Body of pancreas (tissue), 4 donors: Measurements from ENCODE around the gene NELFE. TPM values are rescaled to one million over a fixed set of nuclear protein-coding genes. Genes with fewer than 3 reads are reported as not detected.

Experiments used
- ATAC-seq: fragments of 150-250 bp; one replicate; pipeline ENCODE4 v1.9.1; 2016
- DNase-seq, 4 donors: peaks; one replicate each; pipeline ENCODE4 v3.0.0-alpha.2; 2019
- H3K27ac ChIP-seq, 4 donors: fragments of 200-600 bp; sonication (generic); 1 replicate in 3 of 4; 2 replicates in 1 of 4; pipeline versions ENCODE4 v1.5.1 to v1.6.1; 2016 to 2019; ENCODE audit warnings: mild to moderate bottlenecking in 1 of 4, mixed read lengths in 1 of 4, moderate library complexity in 1 of 4
- H3K27me3 ChIP-seq, 2 donors: fragments of 200-600 bp; sonication (generic); one replicate each; pipeline ENCODE4 v1.6.0; 2016; ENCODE audit warnings: mild to moderate bottlenecking in 1 of 2
- H3K36me3 ChIP-seq, 2 donors: fragments of 200-600 bp; sonication (generic); replicated peaks in 1 of 2; 2 replicates each; pipeline ENCODE4 v1.5.1; 2016; ENCODE audit warnings: low read depth in 2 of 2; ENCODE audit not compliant: insufficient read depth in 1 of 2
- H3K4me1 ChIP-seq: fragments of 200-600 bp; sonication (generic); one replicate; pipeline ENCODE4 v1.6.0; 2016
- H3K4me3 ChIP-seq, 2 donors: fragments of 200-600 bp; sonication (generic); 1 replicate in 1 of 2; 2 replicates in 1 of 2; pipeline ENCODE4 v1.5.1; 2016 to 2019
- H3K9me3 ChIP-seq, 3 donors: fragments of 200-600 bp; sonication (generic); 1 replicate in 2 of 3; 2 replicates in 1 of 3; pipeline ENCODE4 v1.5.1; 2016
- POLR2A ChIP-seq, 3 donors: fragments of 450-650 bp; IDR thresholded peaks; one replicate each; pipeline ENCODE4 v1.6.1; 2016; ENCODE audit warnings: antibody characterized with exemption in 3 of 3, mild to moderate bottlenecking in 2 of 3
- WGBS, 2 donors: methylation state at CpG; one replicate each; pipeline ENCODE4 v1.1.5; 2017; 5-methylcytosine and 5-hydroxymethylcytosine counted together
- intact Hi-C: fragments of 100-400 bp; cut with DNase I; formaldehyde crosslinking; loops from one replicate; pipeline ENCODE4 v1.15.1; 2023
- total RNA-seq, 2 donors: library from RNA; depleted of rRNA; stranded (reverse); fragments of >200 nt; gene quantifications; one replicate each; pipeline ENCODE4 v1.1.0, GENCODE V29; 2016
- TF ChIP-seq, protein P1 (sequence below), 7 experiments: fragments of 450-650 bp in 4 of 7; fragments of 200-600 bp in 3 of 7; sonication (generic) in 3 of 7; IDR thresholded peaks; one replicate each; pipeline ENCODE4 v1.5.1; 2016 to 2019; ENCODE audit warnings: antibody characterized with exemption in 7 of 7

Gene NELFE
- total RNA-seq, 2 donors from 2014 or later = 38.9 to 39.9 TPM

DNA sequence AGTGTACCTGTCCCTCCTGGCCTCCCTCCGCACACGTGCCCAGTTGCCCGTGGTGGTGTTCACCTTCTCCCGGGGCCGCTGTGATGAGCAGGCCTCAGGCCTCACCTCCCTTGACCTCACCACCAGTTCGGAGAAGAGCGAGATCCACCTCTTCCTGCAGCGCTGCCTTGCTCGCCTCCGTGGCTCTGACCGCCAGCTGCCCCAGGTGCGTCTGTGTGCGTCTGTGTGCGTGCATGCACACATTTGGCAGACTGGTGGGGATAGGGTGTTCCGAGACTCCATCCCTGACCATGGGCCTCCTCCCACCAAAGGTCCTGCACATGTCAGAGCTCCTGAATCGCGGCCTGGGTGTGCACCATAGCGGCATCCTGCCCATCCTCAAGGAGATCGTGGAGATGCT, 5.2 kb upstream of the NELFE start:
- DNase-seq (no peak), ATAC-seq (no peak)
- H3K36me3 ChIP-seq = peaks cover 0 to 33% of the 10 kb centered on the region in 2 donors
- H3K9me3 ChIP-seq = no peaks in the 10 kb centered on the region
- TF ChIP-seq, protein P1, sequence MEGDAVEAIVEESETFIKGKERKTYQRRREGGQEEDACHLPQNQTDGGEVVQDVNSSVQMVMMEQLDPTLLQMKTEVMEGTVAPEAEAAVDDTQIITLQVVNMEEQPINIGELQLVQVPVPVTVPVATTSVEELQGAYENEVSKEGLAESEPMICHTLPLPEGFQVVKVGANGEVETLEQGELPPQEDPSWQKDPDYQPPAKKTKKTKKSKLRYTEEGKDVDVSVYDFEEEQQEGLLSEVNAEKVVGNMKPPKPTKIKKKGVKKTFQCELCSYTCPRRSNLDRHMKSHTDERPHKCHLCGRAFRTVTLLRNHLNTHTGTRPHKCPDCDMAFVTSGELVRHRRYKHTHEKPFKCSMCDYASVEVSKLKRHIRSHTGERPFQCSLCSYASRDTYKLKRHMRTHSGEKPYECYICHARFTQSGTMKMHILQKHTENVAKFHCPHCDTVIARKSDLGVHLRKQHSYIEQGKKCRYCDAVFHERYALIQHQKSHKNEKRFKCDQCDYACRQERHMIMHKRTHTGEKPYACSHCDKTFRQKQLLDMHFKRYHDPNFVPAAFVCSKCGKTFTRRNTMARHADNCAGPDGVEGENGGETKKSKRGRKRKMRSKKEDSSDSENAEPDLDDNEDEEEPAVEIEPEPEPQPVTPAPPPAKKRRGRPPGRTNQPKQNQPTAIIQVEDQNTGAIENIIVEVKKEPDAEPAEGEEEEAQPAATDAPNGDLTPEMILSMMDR (IDR thresholded peaks at IDR 0.05) = no peak
- no peak for TF ChIP-seq POLR2A (IDR thresholded peaks at IDR 0.05)
- H3K27me3 ChIP-seq = no peaks in the 10 kb centered on the region
- 92 to 97% methylated on average over 14 to 19 of the region's 19 CpGs for WGBS, 2 donors
- peaks cover 10% of the 10 kb centered on the region for H3K4me1 ChIP-seq
- intact Hi-C loops = no loop called here
- H3K4me3 ChIP-seq = no peak overlapping the region
- H3K27ac ChIP-seq = no peak overlapping the region

DNA sequence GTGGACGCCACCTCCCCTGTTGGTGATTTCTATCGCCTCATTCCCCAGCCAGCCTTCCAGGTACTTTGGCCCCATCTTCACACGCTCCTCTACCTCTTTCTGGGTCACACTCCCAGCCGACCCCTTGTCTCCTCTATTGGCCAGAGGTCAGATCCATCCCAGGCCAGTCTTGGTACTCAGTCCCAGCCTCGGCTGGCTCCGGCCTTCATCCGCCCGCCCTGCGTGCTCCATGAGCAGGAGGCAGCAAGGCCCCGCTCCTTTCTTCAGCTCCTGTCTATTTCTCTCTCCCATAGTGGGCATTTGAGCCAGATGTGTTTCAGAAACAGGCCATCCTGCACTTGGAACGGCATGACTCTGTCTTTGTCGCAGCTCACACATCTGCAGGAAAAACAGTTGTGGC, 2.8 kb upstream of the NELFE start:
- peaks cover 0 to 24% of the 10 kb centered on the region in 2 donors for H3K36me3 ChIP-seq
- TF ChIP-seq, protein P1 (IDR thresholded peaks at IDR 0.05) = no peak
- no peak for TF ChIP-seq POLR2A (IDR thresholded peaks at IDR 0.05)
- H3K4me1 ChIP-seq = peaks cover 22% of the 10 kb centered on the region
- H3K27ac ChIP-seq = no peak overlapping the region
- H3K4me3 ChIP-seq = no peak overlapping the region
- no peak for ATAC-seq
- intact Hi-C loops = no loop called here
- H3K9me3 ChIP-seq = no peaks in the 10 kb centered on the region
- DNase-seq = no peak
- 90 to 92% methylated on average over 12 of the region's 12 CpGs for WGBS, 2 donors
- H3K27me3 ChIP-seq = no peaks in the 10 kb centered on the region

DNA sequence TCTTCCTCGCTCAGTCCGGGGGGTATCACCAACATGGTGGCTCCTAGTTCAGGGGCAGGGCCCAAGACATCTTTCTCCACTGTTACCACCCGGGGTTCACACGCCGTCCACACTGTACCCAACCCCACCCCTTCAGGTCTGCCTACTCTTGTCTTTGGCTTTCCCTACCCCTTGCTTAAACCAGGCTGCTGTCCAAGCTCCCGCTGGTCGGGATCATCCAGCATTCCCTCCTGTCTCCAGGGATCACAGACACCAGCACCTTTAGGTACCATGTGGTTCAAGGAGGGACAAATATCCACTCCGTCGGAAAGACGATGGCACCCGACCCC, 395 bp downstream of the NELFE start:
- DNase-seq (no peak), ATAC-seq (no peak)
- TF ChIP-seq, protein P1 (IDR thresholded peaks at IDR 0.05) = no peak
- no peak for TF ChIP-seq POLR2A (IDR thresholded peaks at IDR 0.05)
- H3K9me3 ChIP-seq = no peaks in the 10 kb centered on the region
- WGBS, 2 donors = 7 to 9% methylated on average over 11 of the region's 11 CpGs
- peak overlapping the region; percentile 36 to 88 (median 75) for H3K27ac ChIP-seq
- intact Hi-C loops = no loop called here
- H3K27me3 ChIP-seq = no peaks in the 10 kb centered on the region
- H3K4me3 ChIP-seq = peak overlapping the region; percentile 43 to 89
- peaks cover 22% of the 10 kb centered on the region for H3K4me1 ChIP-seq
- peaks cover 8 to 27% of the 10 kb centered on the region in 2 donors for H3K36me3 ChIP-seq

DNA sequence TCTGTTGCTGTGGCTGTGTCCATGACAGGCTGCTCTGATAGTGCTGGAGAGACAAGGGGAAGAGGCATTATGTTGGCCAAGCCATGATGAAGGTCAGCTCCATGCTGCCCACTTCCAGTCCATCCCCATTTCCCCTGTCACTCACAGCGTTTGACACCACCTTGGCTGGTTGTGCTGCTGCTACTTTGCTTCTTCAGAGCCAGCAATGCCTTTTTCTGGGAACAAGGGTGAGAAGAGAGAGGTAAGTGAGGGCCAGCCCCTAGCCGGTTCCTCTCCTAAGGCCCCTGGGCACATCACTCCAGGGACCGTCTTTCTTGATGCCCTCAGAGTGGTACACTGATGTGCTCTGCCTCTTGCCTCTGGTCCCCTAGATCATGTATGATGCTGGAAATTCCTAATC, 2.0 kb downstream of the NELFE start:
- Histone ChIP-seq H3K27me3 (no peaks in the 10 kb centered on the region), H3K4me1 (peaks cover 22% of the 10 kb centered on the region), H3K36me3 (peaks cover 8 to 25% of the 10 kb centered on the region in 2 donors), H3K27ac (no peak overlapping the region), H3K9me3 (no peaks in the 10 kb centered on the region), H3K4me3 (no peak overlapping the region)
- no peak for ATAC-seq
- intact Hi-C loops = no loop called here
- TF ChIP-seq, protein P1 (IDR thresholded peaks at IDR 0.05) = no peak
- TF ChIP-seq POLR2A (IDR thresholded peaks at IDR 0.05) = no peak
- WGBS, 2 donors = 83 to 93% methylated on average over 3 of the region's 3 CpGs
- DNase-seq = no peak

DNA sequence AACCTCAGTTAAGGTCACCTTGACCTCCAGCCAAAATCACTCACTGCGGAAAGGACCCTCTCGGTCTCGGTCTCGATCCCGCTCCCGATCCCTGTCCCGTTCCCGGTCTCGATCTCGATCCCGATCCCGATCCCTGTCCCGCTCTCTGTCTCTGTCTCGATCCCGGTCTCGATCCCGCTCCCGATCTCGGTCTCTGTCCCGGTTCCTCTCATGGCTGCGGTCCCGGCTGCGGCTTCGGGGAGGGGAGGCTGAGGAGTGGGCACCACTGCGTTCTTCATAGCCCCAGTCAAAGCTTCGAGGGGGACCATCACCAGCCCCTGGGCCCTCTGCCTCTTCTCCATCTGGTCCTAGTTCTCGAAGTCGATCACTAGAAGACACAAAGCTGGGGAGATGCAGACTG, 4.3 kb downstream of the NELFE start:
- no peaks in the 10 kb centered on the region for H3K27me3 ChIP-seq
- H3K4me1 ChIP-seq = peaks cover 16% of the 10 kb centered on the region
- no peak for TF ChIP-seq POLR2A (IDR thresholded peaks at IDR 0.05)
- H3K36me3 ChIP-seq = peaks cover 8 to 25% of the 10 kb centered on the region in 2 donors
- ATAC-seq = no peak
- intact Hi-C loops = loop anchor here (5.0 kb wide), 1 partner anchor 272 kb away; the partner anchor contains the start of gene LY6G5C
- no peak for DNase-seq
- H3K27ac ChIP-seq = no peak overlapping the region
- 95 to 98% methylated on average over 27 to 28 of the region's 28 CpGs for WGBS, 2 donors
- H3K9me3 ChIP-seq = no peaks in the 10 kb centered on the region
- no peak overlapping the region for H3K4me3 ChIP-seq
